Neural progenitor cell (in vitro differentiated cells): Measurements from ENCODE around the gene NSUN6.
"Not testable (repeated sequence)": the region's sequence is repeated elsewhere in the genome, so short reads cannot be mapped to it uniquely, and the experiment has no call there.

Experiments used
- EZH2 ChIP-seq: fragments of 200-600 bp; sonication (generic); IDR thresholded peaks from 2 replicates; pipeline ENCODE4 v1.6.1; 2017; ENCODE audit warnings: antibody characterized with exemption, mild to moderate bottlenecking, moderate library complexity
- EZH2phosphoT487 ChIP-seq: fragments of 200-600 bp; sonication (generic); IDR thresholded peaks from 2 replicates; pipeline ENCODE4 v1.6.1; 2017; ENCODE audit warnings: antibody characterized with exemption
- TF ChIP-seq, protein P1 (sequence below): fragments of 200-600 bp; sonication (generic); IDR thresholded peaks from 2 replicates; pipeline ENCODE4 v1.5.1; 2017; ENCODE audit warnings: antibody characterized with exemption, mild to moderate bottlenecking

- TF ChIP-seq EZH2, EZH2phosphoT487: not testable (repeated sequence)
- TF ChIP-seq, protein P1, sequence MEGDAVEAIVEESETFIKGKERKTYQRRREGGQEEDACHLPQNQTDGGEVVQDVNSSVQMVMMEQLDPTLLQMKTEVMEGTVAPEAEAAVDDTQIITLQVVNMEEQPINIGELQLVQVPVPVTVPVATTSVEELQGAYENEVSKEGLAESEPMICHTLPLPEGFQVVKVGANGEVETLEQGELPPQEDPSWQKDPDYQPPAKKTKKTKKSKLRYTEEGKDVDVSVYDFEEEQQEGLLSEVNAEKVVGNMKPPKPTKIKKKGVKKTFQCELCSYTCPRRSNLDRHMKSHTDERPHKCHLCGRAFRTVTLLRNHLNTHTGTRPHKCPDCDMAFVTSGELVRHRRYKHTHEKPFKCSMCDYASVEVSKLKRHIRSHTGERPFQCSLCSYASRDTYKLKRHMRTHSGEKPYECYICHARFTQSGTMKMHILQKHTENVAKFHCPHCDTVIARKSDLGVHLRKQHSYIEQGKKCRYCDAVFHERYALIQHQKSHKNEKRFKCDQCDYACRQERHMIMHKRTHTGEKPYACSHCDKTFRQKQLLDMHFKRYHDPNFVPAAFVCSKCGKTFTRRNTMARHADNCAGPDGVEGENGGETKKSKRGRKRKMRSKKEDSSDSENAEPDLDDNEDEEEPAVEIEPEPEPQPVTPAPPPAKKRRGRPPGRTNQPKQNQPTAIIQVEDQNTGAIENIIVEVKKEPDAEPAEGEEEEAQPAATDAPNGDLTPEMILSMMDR, result not testable (repeated sequence)
Observed at GRCh38 chr10:18570386-18570785, 81.0 kb downstream of the NSUN6 start.
